SK-N-MC (cell line): Measurements from ENCODE around the gene JMJD1C.

Experiments
- EZH2 ChIP-seq: fragments of 200-600 bp; sonication (generic); IDR thresholded peaks from one replicate; pipeline ENCODE4 v1.6.1; 2017; ENCODE audit warnings: antibody characterized with exemption
- FOXP2 ChIP-seq: optimal IDR thresholded peaks from 2 replicates; pipeline ENCODE3; 2011; ENCODE audit warnings: mild to moderate bottlenecking, moderate library complexity; ENCODE audit not compliant: insufficient read depth; ENCODE audit errors: extremely low read length, control extremely low read depth
- POLR2AphosphoS5 ChIP-seq: IDR thresholded peaks from 2 replicates; pipeline ENCODE4 v1.6.1; 2012; ENCODE audit warnings: mild to moderate bottlenecking, low read depth, low read length, borderline replicate concordance

GRCh38 chr10:63497321-63497720 lies 31.5 kb upstream of the JMJD1C start:
- no peak for TF ChIP-seq EZH2
- no peak for TF ChIP-seq POLR2AphosphoS5
- no peak for TF ChIP-seq FOXP2
